GM23338 (cell line): ENCODE data around the gene MAPRE2. TPM values are rescaled to one million over a fixed set of nuclear protein-coding genes. Genes with fewer than 3 reads are reported as not detected.

Source experiments
- ATAC-seq: fragments of 200-7000 bp; cut with Tn5 transposase; 3 replicates; pipeline ENCODE4 v1.9.1; 2020
- DNase-seq: peaks from one replicate; pipeline ENCODE4 v3.0.0-alpha.2; 2015; ENCODE audit warnings: low spot score
- H2AFZ ChIP-seq: fragments of 200-600 bp; sonication (generic); 2 replicates; pipeline ENCODE4 v1.8.0; 2016; ENCODE audit warnings: antibody characterized with exemption, mild to moderate bottlenecking, moderate library complexity
- H3F3A ChIP-seq: fragments of 200-600 bp; sonication (generic); replicated peaks from 2 replicates; pipeline ENCODE4 v1.8.0; 2017; ENCODE audit warnings: antibody characterized with exemption, mixed run types, low read depth
- H3K27ac ChIP-seq: fragments of 200-600 bp; sonication (generic); 2 replicates; pipeline ENCODE4 v1.6.1; 2016; ENCODE audit warnings: low read depth
- H3K27me3 ChIP-seq: fragments of 200-600 bp; sonication (generic); 2 replicates; pipeline ENCODE4 v1.8.0; 2016; ENCODE audit warnings: mild to moderate bottlenecking, mixed run types, moderate library complexity; ENCODE audit not compliant: insufficient read depth
- H3K36me3 ChIP-seq: fragments of 200-600 bp; sonication (generic); 2 replicates; pipeline ENCODE4 v1.8.0; 2016; ENCODE audit warnings: mild to moderate bottlenecking; ENCODE audit not compliant: insufficient read depth
- H3K4me1 ChIP-seq: fragments of 200-600 bp; sonication (generic); 2 replicates; pipeline ENCODE4 v1.8.0; 2016; ENCODE audit warnings: mild to moderate bottlenecking, moderate library complexity; ENCODE audit not compliant: insufficient read depth
- H3K4me2 ChIP-seq: fragments of 200-600 bp; sonication (generic); 2 replicates; pipeline ENCODE4 v1.7.1; 2017; ENCODE audit warnings: mixed run types
- H3K4me3 ChIP-seq: fragments of 200-600 bp; sonication (generic); 2 replicates; pipeline ENCODE4 v1.6.1; 2016; ENCODE audit warnings: mixed run types
- H3K79me2 ChIP-seq: fragments of 200-600 bp; sonication (generic); replicated peaks from 2 replicates; pipeline ENCODE4 v1.8.0; 2017; ENCODE audit warnings: mild to moderate bottlenecking; ENCODE audit not compliant: insufficient read depth
- H3K9me2 ChIP-seq: fragments of 200-600 bp; sonication (generic); 2 replicates; pipeline ENCODE4 v1.8.0; 2017; ENCODE audit not compliant: insufficient read depth
- H4K20me1 ChIP-seq: fragments of 200-600 bp; sonication (generic); replicated peaks from 2 replicates; pipeline ENCODE4 v1.8.0; 2017; ENCODE audit warnings: mild to moderate bottlenecking; ENCODE audit not compliant: insufficient read depth
- H3K27ac Mint-ChIP-seq: 2 replicates; pipeline ENCODE4 v1.8.0; 2020; ENCODE audit warnings: inconsistent platforms, mild to moderate bottlenecking, moderate library complexity, mixed read lengths
- H3K27me3 Mint-ChIP-seq: 3 replicates; pipeline ENCODE4 v1.8.0; 2022; ENCODE audit warnings: low read depth, mild to moderate bottlenecking, moderate library complexity, mixed read lengths, inconsistent platforms; ENCODE audit not compliant: insufficient read depth, poor library complexity
- H3K36me3 Mint-ChIP-seq: 3 replicates; pipeline ENCODE4 v1.8.0; 2021; ENCODE audit warnings: low read depth, mild to moderate bottlenecking, inconsistent platforms, moderate library complexity, mixed read lengths
- H3K4me1 Mint-ChIP-seq: 3 replicates; pipeline ENCODE4 v1.8.0; 2020; ENCODE audit warnings: mild to moderate bottlenecking, inconsistent platforms, mixed read lengths
- H3K4me3 Mint-ChIP-seq: 3 replicates; pipeline ENCODE4 v1.8.0; 2021; ENCODE audit warnings: moderate library complexity, mild to moderate bottlenecking, inconsistent platforms, mixed read lengths
- H3K9me3 Mint-ChIP-seq: 3 replicates; pipeline ENCODE4 v1.8.0; 2020; ENCODE audit warnings: moderate library complexity, mild to moderate bottlenecking, inconsistent platforms, mixed read lengths
- CREB1 ChIP-seq: fragments of 250-450 bp; sonication (Bioruptor Pico); IDR thresholded peaks from 2 replicates; pipeline ENCODE4 v1.5.0; 2020; ENCODE audit warnings: low read depth, mild to moderate bottlenecking, moderate library complexity
- EZH2 ChIP-seq: fragments of 200-600 bp; sonication (generic); IDR thresholded peaks from one replicate; pipeline ENCODE4 v1.8.0; 2017; ENCODE audit warnings: antibody characterized with exemption, mild to moderate bottlenecking, low read depth; ENCODE audit not compliant: unreplicated experiment
- EZH2phosphoT487 ChIP-seq: fragments of 200-600 bp; sonication (generic); IDR thresholded peaks from one replicate; pipeline ENCODE4 v1.8.1; 2018; ENCODE audit warnings: antibody characterized with exemption; ENCODE audit not compliant: unreplicated experiment
- JUNB ChIP-seq: IDR thresholded peaks from one replicate; pipeline ENCODE4 v1.6.1; 2016; ENCODE audit warnings: antibody characterized with exemption; ENCODE audit not compliant: unreplicated experiment
- POLR2AphosphoS5 ChIP-seq: IDR thresholded peaks from 2 replicates; pipeline ENCODE4 v1.6.1; 2016; ENCODE audit warnings: antibody characterized with exemption, low read depth
- REST ChIP-seq: IDR thresholded peaks from one replicate; pipeline ENCODE4 v1.6.1; 2018; ENCODE audit warnings: antibody characterized with exemption; ENCODE audit not compliant: unreplicated experiment
- ZNF114 ChIP-seq: fragments of 250-450 bp; sonication (Bioruptor Pico); IDR thresholded peaks from 2 replicates; pipeline ENCODE4 v1.5.0; 2020; ENCODE audit warnings: mild to moderate bottlenecking, moderate library complexity
- ZNF331 ChIP-seq: fragments of 250-450 bp; sonication (Bioruptor Pico); IDR thresholded peaks from 2 replicates; pipeline ENCODE4 v1.5.0; 2020; ENCODE audit warnings: low read depth, mild to moderate bottlenecking, moderate library complexity
- polyA plus RNA-seq: library from polyadenylated mRNA; unstranded; fragments of >200 nt; fragmentation: Nextera tagmentation; extraction: Ambion mirVana; gene quantifications from 2 replicates; pipeline ENCODE4 v1.2.1, GENCODE V29; 2016
- total RNA-seq: library from RNA; depleted of rRNA; stranded (reverse); fragments of >200 nt; shearing (Covaris generic); gene quantifications from 2 replicates; pipeline ENCODE4 v1.2.3, GENCODE V29; 2014

MAPRE2 gene
- total and polyA plus RNA-seq, 2 experiments from 2014 or later = 17.8 to 40.4 TPM

- no peak for TF ChIP-seq REST
- TF ChIP-seq POLR2AphosphoS5 = no peak
- no peak for TF ChIP-seq EZH2
- no peak for TF ChIP-seq ZNF114 (CRISPR knock-in tag)
- TF ChIP-seq ZNF331 (CRISPR knock-in tag) = no peak
- TF ChIP-seq EZH2phosphoT487 = no peak
These were observed 77.4 kb downstream of the MAPRE2 start (continued) for GRCh38 chr18:35118641-35119040.

DNA sequence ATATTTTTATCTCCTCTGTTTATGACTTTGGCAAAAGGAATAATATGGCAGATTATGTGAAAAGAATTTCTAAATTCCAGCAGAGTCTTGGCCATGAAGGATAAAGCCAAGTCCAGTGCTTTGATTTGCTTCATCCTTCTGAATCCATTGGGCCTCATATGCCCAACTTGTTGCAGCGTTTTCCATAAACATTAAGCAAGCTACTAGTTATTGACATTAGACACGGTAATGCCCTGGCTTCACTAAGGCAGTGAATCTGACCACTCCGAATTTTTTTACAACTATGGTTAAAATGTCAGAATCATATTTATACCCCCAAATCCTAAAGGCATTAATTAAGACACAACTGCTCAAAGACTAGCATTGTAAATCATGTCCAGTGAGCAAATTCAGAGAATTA, 79.8 kb downstream of the MAPRE2 start:
- Histone ChIP-seq H3K27me3 (no peaks in the 10 kb centered on the region), H3K4me1 (no peaks in the 10 kb centered on the region), H3K9me2 (no peaks in the 10 kb centered on the region), H3K36me3 (no peaks in the 10 kb centered on the region), H3F3A (no peaks in the 10 kb centered on the region), H3K27ac (no peak overlapping the region), H3K4me3 (no peak overlapping the region), H3K79me2 (0 out of 2 replicates have a peak, but pooled peaks cover 6% of the 10 kb centered on the region), H3K4me2 (no peak overlapping the region), H4K20me1 (peaks cover 4% of the 10 kb centered on the region; the same call in 1 of the 2 replicates), H2AFZ (no peak overlapping the region)
- H3K36me3 Mint-ChIP-seq = 0 out of 3 replicates have a peak, but pooled peaks cover 3% of the 10 kb centered on the region
- TF ChIP-seq CREB1 (CRISPR knock-in tag) (no peak), ZNF114 (CRISPR knock-in tag) (no peak), JUNB (no peak)
- DNase-seq (no peak), ATAC-seq (no peak)
- H3K4me1 Mint-ChIP-seq = peaks cover 27% of the 10 kb centered on the region
- peaks cover 4% of the 10 kb centered on the region for H3K27me3 Mint-ChIP-seq
- no peak overlapping the region for H3K27ac Mint-ChIP-seq
- H3K4me3 Mint-ChIP-seq = no peak overlapping the region
- no peaks in the 10 kb centered on the region for H3K9me3 Mint-ChIP-seq

- peaks cover 27% of the 10 kb centered on the region for H3K4me1 Mint-ChIP-seq
- no peak for TF ChIP-seq CREB1 (CRISPR knock-in tag)
- TF ChIP-seq REST = no peak
These were observed 80.3 kb downstream of the MAPRE2 start for GRCh38 chr18:35121531-35121930.

More at GRCh38 chr18:35121531-35121930, 80.3 kb downstream of the MAPRE2 start:
- Mint-ChIP-seq H3K27me3 (peaks cover 4% of the 10 kb centered on the region), H3K36me3 (0 out of 3 replicates have a peak, but pooled peaks cover 3% of the 10 kb centered on the region), H3K4me3 (no peak overlapping the region), H3K9me3 (no peaks in the 10 kb centered on the region), H3K27ac (no peak overlapping the region; the same call in 1 of the 2 replicates)
- Histone ChIP-seq H3K27ac (no peak overlapping the region), H2AFZ (no peak overlapping the region), H3F3A (no peaks in the 10 kb centered on the region), H3K27me3 (no peaks in the 10 kb centered on the region), H3K79me2 (0 out of 2 replicates have a peak, but pooled peaks cover 6% of the 10 kb centered on the region), H3K4me1 (no peaks in the 10 kb centered on the region), H3K4me3 (no peak overlapping the region), H3K9me2 (no peaks in the 10 kb centered on the region), H4K20me1 (no peaks in the 10 kb centered on the region; the same call in 1 of the 2 replicates), H3K4me2 (no peak overlapping the region), H3K36me3 (no peaks in the 10 kb centered on the region)
- ATAC-seq (no peak), DNase-seq (no peak)
